Subcutaneous adipose tissue (tissue), 4 donors: ENCODE results near the gene FRYL. TPM values are rescaled to one million over a fixed set of nuclear protein-coding genes. Genes with fewer than 3 reads are reported as not detected.

Experiments
- total RNA-seq, 4 donors: library from RNA; depleted of rRNA; stranded (reverse); fragments of >200 nt; gene quantifications; one replicate each; pipeline ENCODE4 v1.1.0, GENCODE V29; 2016
- TF ChIP-seq, protein P1 (sequence below): fragments of 450-650 bp; IDR thresholded peaks from one replicate; pipeline ENCODE4 v1.5.1; 2016; ENCODE audit warnings: low read depth, mild to moderate bottlenecking, control low read depth, antibody characterized with exemption, moderate library complexity

The FRYL gene
- total RNA-seq, 4 donors from 2014 or later, result 69.1 to 140 (median 90.0) TPM

DNA sequence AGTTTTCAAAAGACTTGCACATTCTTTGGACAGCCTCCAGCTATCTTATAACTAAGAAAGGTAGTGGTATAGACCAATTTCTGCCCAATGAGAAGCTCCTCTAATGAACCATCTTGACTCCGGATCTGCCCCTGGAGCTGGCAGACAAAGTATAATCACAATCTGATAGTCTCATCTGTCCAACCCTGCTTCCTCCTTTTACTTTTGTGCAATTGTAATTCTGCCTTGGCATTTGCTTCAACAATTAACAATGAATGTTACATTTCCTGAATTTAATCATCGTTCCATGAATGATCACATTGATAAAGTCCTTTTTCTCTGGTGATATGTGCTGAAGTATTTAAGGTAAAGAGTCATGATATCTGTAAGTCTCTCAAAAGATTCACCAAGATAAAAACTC is 27.8 kb downstream of the FRYL start:
- TF ChIP-seq, protein P1, sequence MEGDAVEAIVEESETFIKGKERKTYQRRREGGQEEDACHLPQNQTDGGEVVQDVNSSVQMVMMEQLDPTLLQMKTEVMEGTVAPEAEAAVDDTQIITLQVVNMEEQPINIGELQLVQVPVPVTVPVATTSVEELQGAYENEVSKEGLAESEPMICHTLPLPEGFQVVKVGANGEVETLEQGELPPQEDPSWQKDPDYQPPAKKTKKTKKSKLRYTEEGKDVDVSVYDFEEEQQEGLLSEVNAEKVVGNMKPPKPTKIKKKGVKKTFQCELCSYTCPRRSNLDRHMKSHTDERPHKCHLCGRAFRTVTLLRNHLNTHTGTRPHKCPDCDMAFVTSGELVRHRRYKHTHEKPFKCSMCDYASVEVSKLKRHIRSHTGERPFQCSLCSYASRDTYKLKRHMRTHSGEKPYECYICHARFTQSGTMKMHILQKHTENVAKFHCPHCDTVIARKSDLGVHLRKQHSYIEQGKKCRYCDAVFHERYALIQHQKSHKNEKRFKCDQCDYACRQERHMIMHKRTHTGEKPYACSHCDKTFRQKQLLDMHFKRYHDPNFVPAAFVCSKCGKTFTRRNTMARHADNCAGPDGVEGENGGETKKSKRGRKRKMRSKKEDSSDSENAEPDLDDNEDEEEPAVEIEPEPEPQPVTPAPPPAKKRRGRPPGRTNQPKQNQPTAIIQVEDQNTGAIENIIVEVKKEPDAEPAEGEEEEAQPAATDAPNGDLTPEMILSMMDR, result no peak

DNA sequence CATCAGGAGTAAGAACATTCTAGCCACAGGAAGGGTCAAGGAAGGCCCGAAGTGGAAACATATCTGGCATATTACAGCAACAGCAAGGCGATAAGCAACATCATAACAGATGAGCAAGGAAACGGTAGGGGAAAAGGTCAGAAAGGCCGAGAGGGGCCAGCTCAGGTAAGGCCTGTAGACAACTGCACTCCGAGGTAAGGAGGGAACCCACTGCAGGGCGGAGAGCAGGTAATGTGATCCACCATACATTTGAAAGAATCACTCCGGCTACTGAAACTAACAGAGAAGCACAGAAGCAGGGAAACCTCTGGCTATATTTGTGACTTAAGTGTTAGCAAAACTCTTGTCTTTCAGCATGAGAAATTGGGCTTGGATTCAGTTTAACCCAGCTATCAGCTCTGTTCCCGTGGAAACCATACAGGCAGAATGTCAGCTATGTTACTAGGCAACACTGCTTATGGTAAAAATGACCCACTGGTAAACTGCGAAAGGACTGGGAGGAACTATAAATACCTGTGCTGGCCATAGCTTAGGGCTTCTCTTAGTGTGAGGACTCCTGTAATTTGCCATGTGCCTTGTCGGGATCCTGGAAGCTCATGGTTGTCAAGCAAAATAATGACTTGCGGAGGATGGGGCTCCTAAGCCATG is 31.0 kb downstream of the FRYL start:
- TF ChIP-seq, protein P1, result no peak

DNA sequence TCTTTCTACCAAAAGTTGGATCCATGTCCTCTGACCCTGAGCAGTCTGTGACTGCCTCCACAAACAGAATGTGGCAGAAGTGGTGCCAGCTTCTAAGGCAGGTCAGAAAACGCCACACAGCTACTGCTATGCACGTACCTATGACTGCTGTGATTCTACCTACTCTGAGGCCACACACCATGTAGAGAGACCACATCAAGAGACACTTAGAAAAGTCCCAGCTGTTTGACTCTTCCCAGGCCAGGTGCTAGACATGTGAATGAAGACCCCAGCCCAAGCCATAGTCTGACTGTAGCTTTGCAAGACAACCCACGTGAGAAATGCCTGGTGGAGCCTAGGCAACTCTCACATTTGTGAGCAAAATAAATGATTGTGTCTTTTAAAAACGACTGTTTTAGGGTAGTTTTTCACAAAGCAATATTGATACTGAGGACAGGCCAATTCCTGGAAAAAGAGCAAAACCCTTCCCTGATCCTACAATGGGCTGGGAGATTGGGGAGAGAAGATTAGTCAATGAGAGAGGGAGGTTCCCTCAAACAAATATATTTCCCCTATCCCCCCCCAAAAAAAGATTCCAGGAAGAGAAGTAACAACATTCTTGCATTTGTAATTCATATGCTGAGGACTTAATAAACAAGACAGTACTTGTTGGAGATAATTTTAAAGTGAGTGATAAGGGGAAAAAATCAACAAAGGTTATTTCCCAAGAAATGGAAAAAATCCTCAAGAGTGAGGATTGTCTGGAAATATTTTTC is 33.3 kb downstream of the FRYL start:
- TF ChIP-seq, protein P1, result no peak

DNA sequence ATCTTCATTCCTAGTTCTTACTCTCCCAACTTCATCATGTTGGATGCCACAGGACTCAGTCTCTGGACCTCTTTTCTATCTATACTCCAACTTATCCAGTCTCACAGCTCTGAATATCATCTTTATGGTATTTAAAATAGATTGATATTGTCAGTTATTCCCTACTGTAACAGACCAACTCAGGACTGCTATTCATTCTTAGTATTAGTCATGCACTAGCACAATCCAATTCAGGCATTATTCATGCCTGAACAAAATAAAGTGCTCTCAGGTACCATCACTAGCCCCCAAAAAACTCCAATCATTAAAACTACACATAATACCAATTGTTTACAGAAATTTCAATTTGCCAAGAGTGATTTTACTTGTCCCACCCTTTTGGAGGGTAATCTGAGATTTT is 37.7 kb downstream of the FRYL start:
- TF ChIP-seq, protein P1, result no peak

DNA sequence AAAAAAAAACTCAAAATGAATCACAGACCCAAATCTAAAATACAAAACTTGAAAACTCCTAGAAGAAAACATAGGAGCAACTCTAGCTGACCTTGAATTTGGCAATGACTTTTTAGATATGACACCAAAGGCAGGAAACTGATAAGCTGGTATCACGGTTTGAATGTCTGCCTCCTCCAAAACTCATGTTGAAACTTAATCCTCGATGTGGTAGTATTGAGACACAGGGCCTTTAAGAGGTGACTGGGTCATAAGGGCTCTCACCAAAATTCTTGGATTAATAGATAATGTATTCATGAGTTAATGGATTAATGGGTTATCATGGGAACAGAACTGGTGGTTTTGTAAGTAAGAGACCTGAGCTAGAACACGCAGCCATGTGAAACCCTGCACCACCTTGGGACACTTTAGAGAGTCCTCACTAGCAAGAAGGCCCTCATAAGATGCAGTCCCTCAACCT is 40.5 kb downstream of the FRYL start:
- TF ChIP-seq, protein P1, result no peak

DNA sequence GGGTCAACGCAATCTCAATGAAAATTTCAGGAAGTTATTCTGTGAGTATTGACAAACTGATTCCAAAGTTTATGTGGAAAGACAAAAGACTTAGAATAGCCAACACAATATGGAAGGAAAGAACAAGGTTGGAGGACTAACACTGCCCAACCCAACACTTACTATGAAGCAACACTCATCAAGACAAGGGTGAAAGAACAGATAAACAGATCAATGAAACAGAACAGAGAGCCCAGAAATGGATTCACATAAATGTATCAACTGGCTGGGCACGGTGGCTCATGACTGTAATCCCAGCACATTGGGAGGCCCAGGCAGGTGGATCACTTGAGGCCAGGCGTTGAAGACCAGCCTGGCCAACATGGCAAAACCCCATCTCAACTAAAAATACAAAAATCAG is 41.2 kb downstream of the FRYL start:
- TF ChIP-seq, protein P1, result no peak

DNA sequence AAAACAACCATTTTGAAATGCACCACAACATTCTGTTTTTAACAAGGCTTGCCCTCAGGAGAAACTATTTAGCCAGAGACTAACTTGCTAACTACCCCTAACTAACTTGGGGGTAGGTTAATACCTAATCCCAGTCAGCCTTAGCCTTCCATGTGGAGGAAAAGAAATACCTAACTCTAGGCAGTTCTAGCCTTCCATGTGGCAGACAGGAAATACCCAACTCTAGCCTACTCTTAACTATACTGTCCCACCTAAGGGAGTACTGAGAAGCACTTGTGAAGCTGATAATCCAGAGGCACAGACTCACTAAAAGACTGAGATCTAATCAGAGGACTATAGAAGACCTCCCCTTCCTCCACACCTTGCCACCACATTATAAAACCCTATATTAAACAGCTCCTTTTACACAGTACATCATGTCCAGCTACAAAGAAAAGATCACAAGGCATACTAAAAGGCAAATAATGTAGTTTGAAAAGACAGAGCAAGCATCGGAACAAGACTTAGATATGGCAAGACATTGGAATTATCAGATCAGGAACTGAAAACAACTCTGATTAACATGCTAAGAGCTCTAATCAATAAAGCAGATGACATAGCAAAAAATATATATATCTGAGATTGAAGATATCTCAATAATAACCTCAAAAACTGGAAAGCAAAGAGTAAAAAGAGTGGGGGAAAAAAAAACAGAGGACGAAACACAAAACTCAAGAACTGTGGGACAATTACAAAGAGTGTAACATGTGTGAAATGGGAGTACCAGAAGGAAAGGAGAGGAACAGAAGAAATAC is 52.2 kb downstream of the FRYL start:
- TF ChIP-seq, protein P1, result no peak
